NCI-H2029 treated with DMSO at 0.1 percent for 48 hours (cell line): ENCODE results near the gene SUPT3H.

ENCODE experiments used
- DNase-seq: peaks from one replicate; lab custom pipeline; 2025; lab: John Stamatoyannopoulos, UW

The SUPT3H gene

DNA sequence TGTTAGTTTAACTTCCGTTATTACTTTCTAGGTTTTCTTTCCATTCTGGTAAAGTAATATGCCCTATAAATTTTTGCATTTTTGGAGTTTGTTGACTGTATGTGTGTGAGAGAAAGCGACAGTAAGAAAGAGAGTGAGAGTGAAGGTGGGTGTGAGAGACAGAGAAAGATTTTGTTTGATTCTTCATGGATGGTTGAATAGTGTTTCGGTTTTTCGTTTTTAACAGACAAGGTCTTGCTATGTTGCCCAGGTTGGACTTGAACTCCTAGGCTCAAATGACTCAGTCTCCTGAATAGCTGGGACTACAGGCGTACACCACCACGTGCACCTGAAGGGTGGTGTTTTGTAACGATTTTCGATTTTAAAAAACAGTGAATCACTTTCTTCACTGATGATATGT, 378.7 kb downstream of the SUPT3H start:
- no peak for DNase-seq

DNA sequence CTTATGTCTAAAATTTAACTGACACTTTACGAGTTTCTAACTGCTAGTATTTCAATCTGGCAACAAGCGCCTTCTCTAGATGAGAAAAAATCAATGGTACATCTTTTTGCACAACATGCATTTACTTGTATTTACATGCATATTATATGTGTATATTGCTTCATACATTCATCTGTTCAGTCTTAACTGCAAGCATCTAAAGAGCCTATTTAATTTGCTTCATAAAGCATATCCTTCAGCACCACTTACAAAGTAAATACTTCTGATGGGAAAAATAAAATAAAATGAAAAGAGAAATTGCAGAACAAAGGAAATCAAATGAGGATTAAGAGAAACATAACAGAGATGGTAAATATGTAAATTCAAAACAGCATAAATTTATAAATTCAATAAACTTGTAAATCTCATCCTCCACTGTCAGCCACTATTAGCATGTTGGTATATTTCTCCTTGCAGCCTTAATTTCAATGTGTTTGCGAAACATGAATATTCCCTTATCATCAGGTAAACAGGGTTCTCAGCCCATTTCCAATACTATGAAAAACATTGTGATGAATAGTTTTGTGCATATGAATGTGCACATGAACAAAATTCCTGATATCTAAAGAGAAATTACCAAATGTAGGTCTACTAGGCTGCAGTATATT, 382.1 kb downstream of the SUPT3H start:
- DNase-seq, result no peak

- no peak for DNase-seq
Measured at GRCh38 chr6:44989391-44989790, 388.3 kb downstream of the SUPT3H start.

DNA sequence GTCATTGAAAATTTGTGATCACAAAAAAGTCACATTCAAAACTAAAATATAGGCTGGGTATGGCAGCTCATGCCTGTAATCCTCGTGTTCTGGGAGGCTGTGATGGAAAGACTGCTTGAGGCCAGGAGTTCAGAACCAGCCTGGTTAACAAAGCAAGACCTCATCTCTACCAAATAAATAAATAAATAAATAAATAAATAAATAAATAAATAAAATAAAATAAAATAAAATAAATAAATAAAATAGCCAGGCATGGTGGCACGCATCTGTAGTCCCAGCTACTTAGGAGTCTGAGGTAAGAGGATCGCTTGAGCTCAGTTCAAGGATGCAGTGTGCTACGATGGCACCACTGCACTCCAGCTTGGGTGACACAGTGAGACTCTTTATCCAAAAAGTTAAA, 392.7 kb downstream of the SUPT3H start:
- DNase-seq, result no peak

GRCh38 chr6:44983467-44984365, 394.0 kb downstream of the SUPT3H start:
- no peak for DNase-seq

DNA sequence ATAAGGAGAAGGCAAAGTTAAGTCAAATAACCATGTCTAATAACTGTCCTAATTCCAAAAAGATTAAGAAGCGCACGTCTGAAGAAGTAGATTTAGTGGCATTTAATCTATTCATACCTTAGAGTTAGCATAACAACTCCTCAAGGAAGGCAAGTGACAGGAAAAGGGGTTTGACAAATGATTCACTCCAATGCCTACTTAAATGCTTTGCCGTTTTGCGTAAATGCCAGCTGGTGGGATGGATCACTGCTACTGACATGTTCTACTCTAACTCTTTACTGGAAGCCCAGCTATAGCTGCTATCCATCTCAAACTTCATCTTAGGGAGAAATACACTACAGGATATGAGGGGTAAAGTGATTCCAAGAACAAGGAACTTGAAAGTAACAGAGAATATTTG, 396.9 kb downstream of the SUPT3H start:
- no peak for DNase-seq

DNA sequence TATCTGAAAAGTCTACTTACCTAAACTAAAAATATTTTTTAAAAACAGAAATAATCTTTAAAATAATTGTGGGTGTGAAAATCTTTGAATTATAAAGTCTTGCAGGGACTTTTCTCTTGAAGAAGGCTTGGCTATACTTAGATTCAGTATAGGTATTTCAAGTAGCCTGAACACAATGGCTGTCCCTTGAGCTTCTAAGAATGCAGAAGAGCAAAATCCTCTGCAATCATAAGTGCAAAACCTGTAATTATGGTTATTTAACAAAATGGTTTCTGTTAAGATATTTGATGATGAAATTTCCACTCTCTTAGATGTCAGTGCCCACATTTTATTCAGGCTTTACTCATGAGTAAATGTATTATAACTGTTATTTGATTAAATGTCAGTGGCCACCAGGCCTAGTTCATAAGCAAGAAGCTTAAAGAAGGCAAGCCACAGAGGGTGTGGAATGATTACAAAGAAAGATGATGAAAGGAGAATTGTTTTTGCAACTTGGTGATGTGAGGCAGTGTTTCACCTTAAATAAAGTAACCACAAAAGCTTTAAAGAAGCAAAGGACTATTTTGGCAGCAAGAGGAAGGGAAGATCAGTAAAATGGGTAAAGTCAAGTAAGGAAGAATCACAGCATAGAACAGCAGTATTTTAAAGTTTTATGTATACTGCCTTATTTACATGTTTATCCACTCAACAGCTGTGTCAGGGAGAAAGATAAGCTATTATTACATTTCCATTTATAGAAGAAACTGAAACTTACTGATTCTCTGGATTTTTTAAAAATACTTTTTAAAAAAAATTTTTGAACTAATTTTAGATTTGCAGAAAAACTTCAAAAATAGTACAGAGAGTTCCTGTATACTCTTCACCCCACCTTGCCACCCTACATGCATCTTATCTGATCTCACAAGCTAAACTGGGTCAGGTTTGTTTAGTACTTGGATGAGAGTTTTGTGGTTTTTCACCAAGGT, 400.8 kb downstream of the SUPT3H start:
- DNase-seq, result no peak

- DNase-seq, result no peak
Measured at GRCh38 chr6:44974511-44974910, 403.2 kb downstream of the SUPT3H start.

- no peak for DNase-seq
Measured at GRCh38 chr6:44972709-44973108, 405.0 kb downstream of the SUPT3H start.

DNA sequence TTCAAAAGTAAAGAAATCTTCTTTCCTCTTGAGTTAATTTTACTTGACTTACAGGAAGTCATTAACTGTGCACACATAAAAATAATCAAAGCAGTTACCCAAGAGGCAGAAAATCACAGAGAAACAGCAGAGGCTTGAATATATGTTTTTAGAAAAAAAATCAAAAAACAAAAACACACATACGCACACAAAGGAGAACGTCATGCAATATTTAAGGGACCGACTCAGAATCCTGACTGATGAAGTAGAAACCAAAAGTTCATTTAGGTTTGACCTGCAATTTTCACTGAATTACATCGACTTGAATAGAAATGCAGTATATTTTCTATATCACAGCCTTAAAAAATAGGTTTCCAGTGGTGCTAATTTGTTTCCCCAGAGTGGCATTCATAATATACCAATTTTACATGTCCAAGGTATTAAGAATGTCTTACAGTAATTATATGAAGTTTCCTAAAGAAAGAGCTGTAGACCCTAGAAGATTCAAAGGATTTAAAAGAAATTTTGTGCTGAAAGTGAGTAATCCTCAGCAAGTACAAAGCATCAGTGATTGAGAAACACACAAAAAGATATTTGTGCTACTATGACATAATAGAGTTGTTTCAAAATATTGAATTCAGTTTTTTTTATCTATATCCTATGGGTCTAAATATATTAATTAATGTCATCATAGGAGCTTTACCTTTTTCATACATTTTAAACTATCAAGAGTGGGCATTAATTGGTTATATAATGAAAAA, 408.1 kb downstream of the SUPT3H start:
- DNase-seq, result no peak

GRCh38 chr6:44967481-44967880, 410.3 kb downstream of the SUPT3H start:
- DNase-seq, result no peak

- DNase-seq, result no peak
Measured at GRCh38 chr6:44966449-44967092, 411.2 kb downstream of the SUPT3H start.

GRCh38 chr6:44965708-44966107, 412.0 kb downstream of the SUPT3H start:
- DNase-seq, result no peak

DNA sequence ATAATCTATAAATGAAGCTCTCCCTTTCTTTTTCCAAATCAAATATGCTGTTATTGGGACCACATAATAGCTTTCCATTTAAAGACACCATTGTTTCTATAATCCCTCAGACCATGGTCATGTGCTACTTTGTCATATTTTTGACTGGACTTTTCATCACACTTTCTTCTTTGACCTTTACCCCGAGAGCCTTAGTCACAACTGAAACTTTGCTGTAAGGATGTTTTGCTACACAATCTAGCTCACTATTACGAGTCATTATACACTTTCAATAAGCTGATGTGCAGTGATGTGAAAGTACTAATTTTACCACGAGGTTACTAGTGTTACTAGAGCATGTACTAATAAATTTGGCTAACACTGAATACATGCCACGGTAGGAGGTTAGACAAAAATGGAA, 416.8 kb downstream of the SUPT3H start:
- DNase-seq, result no peak

GRCh38 chr6:44959651-44960050, 418.1 kb downstream of the SUPT3H start:
- no peak for DNase-seq

DNA sequence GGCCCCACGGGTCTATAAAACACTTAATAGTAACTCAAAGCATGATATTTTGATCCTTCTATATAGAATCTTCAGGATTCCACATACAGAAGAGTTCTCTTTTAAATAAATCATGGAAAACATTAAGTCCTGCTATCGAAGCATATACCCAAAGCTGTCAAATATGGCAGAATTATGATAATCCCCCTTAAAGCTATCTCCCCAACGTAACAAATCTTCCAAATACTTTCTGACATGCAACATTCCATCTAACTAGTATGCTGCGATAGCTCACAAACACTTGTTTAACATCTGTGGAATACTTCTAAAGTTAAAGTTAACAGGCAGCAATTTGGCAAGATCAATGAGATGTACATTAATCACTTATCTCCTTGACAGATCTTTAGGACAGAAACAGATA, 420.6 kb downstream of the SUPT3H start:
- no peak for DNase-seq

DNA sequence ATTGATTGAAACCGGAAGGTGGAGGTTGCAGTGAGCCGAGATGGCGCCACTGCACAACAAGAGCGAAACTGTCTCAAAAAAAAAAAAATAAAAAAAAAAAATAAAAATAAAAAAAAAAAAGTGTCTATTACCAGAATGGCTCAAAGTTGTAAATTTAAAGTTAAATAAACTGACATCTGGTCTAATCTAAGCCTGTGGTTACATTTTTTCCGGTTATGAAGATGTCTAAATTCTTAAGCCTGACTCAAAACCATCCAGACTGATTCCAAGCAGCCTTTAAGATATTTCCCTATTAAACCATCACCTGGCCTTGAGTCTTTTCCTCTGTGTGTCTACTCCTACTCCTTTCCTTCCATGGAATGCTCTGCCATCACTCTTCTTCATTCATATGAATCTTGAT, 421.3 kb downstream of the SUPT3H start:
- DNase-seq, result no peak

DNA sequence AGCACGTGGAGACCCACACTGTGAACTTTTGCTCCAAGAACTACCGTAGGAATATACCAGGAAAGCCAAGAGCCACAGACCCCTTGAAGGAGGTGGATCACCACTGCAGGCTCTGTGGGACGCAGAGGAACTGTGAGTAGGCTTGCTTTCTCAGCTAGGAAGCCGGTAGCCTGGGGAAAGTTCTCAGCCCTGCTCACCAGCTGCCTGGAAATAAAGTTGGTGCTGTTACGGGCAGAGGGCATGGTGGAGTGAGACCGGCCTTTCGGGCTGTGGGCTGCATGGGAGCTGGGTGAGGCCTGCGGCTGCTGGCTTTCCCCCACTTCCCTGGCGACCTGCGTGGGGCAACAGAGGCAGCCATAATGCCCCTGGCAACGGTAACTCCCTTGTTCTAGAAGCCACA, 422.6 kb downstream of the SUPT3H start:
- DNase-seq, result no peak

- no peak for DNase-seq
Measured at GRCh38 chr6:44954281-44954680, 423.5 kb downstream of the SUPT3H start.

GRCh38 chr6:44951253-44951747, 426.4 kb downstream of the SUPT3H start:
- DNase-seq, result no peak

GRCh38 chr6:44949596-44950201, 428.0 kb downstream of the SUPT3H start:
- no peak for DNase-seq
